Pons (tissue), 1 donor: ENCODE data around the gene FAM32A.

Source experiments
- DNase-seq: peaks from one replicate; pipeline ENCODE4 v3.0.0-alpha.2; 2016; ENCODE audit warnings: low spot score

FAM32A gene

DNA sequence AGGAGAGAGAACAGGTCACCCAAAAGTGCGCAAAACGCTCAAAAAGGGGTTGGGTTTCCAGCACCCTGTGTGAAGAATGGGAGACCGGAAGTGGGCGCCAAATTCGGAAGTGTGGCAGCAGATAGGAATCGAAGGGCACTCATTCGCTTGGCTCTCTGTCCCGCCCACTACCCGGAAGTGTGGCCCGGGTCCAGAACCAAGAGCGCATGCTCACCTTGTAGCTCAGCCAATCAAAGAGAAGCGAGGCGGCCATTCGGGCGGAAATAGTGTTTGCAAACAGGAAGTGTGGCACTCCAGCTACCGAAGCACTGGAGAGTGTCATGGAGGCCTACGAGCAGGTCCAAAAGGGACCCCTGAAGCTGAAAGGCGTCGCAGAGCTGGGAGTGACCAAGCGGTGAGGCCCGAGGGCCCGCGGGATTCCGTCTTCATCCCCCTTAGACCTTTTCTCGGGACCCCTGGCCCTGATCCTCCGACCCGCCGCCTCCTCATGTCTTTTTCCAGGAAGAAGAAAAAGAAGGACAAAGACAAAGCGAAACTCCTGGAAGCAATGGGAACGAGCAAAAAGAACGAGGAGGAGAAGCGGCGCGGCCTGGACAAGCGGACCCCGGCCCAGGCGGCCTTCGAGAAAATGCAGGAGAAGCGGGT lies at the start of gene FAM32A:
Gene FAM32A (plus strand): TSS at position 288 of the 645 bp plus-strand sequence. CDS start 33 bp downstream, at position 321.
- peak; percentile 98 for DNase-seq

GRCh38 chr19:16135430-16136127 lies 49.6 kb upstream of the FAM32A start:
- no peak for DNase-seq

DNA sequence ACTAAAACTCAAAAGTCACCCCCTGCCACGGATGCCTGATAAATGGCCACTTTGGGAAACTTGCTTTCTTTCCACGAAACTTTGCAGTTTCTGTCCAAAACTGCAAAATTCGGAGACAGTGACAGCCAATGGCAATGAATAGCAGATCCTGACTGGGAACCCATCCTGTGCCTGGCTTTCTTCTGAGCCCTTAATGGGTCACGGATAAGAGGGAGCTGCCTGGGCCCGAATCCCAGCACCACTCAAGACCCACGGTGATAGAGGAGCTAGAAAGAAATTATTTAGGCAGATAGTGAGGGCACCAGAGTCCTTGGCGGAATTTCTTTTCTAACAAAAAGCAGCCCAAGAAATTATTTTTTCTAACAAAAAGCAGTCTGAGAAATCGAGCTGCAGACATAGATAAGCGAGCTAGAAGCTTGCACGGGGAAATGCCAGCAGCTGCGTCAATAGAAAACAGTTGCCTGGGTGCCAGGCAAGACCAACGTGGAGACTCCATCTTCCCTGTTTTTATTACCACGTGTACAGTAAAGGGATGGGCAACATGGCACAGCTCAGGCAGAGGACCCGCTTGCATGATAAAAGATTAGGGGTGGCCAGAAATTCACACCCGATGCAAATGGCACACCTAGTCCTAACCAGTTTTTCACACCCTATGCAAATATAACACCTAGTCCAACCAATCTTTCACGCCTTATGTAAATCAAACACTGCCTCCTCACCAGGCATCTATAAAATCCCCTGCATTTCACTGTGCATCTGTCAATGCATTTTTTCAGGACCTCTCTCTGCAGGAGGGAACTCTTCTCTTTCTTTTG lies 48.8 kb upstream of the FAM32A start:
- DNase-seq, result no peak

- no peak for DNase-seq
Measured at GRCh38 chr19:16139752-16140151, 45.5 kb upstream of the FAM32A start.

DNA sequence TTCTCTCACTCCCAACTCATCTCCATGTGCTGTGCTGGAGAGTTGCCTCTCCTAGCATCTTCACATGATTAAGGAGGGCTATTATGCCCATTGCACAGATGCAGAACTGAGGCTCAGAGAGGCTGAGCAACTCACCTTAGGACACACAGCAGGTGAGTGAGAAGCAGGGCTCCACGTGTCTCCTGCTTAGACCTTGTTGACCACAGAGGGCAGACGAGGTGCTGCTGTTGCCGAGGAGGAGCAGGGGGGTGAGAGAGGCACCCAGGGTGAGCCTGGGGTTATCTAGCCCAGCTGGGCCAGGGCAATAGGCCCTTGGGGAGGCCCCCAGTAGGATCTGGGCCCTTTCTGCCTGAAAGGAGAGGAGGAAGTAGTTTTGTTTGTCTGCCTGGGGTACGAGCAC lies 44.2 kb upstream of the FAM32A start:
- no peak for DNase-seq

GRCh38 chr19:16142032-16142580 lies 43.1 kb upstream of the FAM32A start:
- no peak for DNase-seq

- no peak for DNase-seq
Measured at GRCh38 chr19:16143399-16144215, 41.6 kb upstream of the FAM32A start, which contains the start of gene HSH2D. Gene HSH2D (plus strand): TSS chr19:16143685. CDS start chr19:16148751, 5,066 bp downstream.

- DNase-seq, result no peak
Measured at GRCh38 chr19:16144216-16144581, 41.0 kb upstream of the FAM32A start.

GRCh38 chr19:16146112-16146511 lies 39.1 kb upstream of the FAM32A start:
- no peak for DNase-seq

DNA sequence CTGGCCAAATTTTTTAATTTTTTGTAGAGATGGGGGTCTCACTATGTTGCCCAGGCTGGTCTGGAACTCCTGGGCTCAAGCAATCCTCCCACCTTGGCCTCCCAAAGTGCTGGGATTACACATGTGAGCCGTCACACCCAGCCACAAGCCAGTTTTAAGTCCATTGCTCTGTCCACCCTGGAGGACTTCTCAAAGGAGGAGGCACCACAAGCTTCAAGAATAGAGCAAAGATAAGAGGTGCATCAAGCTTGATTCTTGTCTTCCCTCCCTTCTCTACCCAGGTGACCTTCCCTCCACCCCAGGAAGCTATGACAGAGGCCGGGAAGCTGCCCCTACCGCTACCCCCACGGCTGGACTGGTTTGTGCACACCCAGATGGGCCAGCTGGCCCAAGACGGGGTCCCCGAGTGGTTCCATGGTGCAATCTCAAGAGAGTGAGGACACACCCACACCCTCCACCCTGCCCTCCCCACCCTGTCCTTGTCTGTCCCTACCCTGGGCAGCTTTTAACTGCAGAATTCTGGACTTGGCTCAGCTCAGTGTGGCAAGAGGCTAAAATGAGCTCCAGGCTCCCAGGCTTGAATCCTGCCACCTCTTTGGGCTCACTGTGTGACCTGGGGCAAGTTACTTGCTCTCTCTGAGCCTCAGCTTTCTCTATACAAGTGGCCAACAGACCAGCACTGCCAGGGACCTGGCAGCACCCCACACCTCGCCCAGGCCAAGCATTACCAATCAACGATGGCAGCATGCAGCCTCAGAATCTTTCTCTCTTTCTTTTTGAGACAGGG lies 36.6 kb upstream of the FAM32A start:
- no peak for DNase-seq

DNA sequence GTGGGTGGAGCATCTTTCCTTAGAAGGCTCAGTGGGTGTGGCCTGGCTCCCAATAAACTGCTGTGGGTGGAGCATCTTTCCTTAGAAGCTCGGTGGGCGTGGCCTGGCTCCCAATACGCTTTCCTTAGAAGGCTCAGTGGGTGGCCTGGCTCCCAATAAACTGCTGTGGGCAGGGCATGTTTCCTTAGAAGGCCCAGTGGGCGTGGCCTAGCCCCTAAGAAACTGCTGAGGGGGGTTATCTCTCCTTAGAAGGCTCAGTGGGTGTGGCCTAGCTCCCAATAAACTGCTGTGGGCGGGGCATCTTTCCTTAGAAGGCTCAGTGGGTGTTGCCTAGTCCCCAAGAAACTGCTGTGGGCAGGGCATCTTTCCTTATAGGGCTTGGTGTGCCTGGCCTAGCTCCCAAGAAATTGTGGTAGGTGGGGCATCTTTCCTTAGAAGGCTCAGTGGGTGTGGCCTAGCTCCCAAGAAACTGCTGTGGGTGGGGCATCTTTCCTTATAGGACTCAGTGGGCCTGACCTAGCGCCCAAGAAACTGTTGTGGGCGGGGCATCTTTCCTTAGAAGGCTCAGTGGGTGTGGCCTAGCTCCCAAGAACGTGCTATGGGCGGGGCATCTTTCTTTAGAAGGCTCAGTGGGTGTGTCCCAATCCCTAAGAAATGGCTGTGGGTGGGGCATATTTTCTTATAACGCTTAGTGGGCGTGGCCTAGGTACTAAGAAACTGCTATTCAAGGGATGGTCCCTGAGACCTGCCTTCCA lies 31.5 kb upstream of the FAM32A start:
- no peak for DNase-seq

GRCh38 chr19:16154557-16154956 lies 30.7 kb upstream of the FAM32A start:
- no peak for DNase-seq

- no peak for DNase-seq
Measured at GRCh38 chr19:16155128-16155527, 30.1 kb upstream of the FAM32A start.

GRCh38 chr19:16156904-16157303 lies 28.3 kb upstream of the FAM32A start:
- no peak for DNase-seq

GRCh38 chr19:16157601-16158000 lies 27.6 kb upstream of the FAM32A start:
- no peak for DNase-seq

DNA sequence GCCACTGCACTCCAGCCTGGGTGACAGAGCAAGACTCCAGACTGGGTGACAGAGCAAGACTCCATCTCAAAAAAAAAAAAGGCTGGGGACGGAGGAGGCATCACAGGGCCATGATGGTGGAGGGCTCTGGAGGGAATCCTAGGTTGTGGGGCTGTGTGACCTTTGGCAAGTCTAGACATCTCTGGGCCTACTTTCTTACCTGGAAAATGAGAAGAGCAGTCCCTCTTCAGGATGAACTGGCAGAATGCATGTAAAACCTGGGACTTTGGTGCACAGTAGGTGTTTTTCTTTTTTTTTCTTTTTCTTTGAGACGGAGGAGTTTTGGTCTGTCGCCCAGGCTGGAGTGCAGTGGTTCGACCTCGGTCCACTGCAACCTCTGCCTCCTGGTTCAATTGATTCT lies 25.6 kb upstream of the FAM32A start:
- DNase-seq, result no peak

- no peak for DNase-seq
Measured at GRCh38 chr19:16160445-16160942, 24.7 kb upstream of the FAM32A start.

DNA sequence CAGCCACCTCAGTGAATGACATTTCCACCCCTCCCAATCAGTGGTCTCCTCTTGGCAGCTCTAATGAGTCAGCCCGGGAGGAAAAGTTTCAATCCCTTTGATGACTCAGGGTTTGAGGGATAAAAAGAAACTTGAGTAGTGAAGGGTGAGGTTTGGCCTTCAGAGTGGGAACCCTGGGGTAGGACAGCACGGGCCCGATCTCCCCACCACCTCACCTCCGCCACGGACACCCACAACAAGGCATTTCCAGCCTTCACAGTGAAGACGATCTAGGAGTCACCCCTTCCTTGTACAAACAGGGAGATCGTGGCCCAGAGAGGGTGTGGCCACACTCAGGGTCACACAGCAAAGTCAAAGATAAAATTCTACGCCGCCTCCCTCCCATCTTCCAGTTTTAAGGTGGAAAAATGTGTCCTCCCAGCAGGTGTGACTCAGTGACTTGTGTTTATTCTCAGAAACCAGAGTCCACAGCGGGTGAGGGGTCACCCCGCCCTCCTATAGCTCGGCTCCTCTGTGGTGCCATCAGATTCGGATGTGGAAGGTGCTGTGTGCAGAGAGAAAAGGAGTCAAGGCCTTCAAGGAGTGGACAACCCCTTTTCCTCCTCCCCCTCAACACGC lies 24.2 kb upstream of the FAM32A start:
- no peak for DNase-seq

DNA sequence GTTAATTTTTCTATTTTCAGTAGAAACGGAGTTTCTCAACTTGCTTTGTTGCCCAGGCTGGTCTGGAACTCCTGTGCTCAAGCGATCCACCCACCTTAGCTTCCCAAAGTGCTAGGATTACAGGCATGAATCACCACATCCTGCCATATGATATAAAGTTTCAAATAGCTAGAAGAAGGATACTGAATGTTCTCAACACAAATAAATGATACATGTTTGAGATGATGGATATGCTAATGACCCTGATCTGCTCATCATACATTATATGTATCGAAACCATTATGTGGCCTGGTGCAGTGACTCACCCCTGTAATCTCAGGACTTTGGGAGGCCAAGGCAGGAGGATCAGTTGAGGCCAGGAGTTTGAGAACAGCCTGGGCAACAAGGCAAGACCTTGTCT lies 23.4 kb upstream of the FAM32A start:
- no peak for DNase-seq
